ENCODE data around the gene SLC25A15.

Gene SLC25A15

GRCh38 chr13:40792284-40793051 lies 3.1 kb downstream of the SLC25A15 start:
- ATAC-seq (ENCODE audit: low read depth) (no peak), DNase-seq (ENCODE audit: low spot score in 2 of 2) (no peak)
- H3K36me3 Mint-ChIP-seq, result peaks cover 2% of the 10 kb centered on the region
- no peaks in the 10 kb centered on the region for H3K9me3 Mint-ChIP-seq
- H3K4me1 Mint-ChIP-seq, result peaks cover 5% of the 10 kb centered on the region
- peak overlapping the region; percentile 32 for H3K27ac Mint-ChIP-seq
- no peak overlapping the region for H3K4me3 Mint-ChIP-seq
- no peaks in the 10 kb centered on the region for H3K27me3 Mint-ChIP-seq

- ATAC-seq (ENCODE audit: low read depth), result no peak
- no peak for DNase-seq (ENCODE audit: low spot score in 2 of 2)
- H3K4me1 Mint-ChIP-seq, result peaks cover 5% of the 10 kb centered on the region
- peaks cover 2% of the 10 kb centered on the region for H3K36me3 Mint-ChIP-seq
- H3K27ac Mint-ChIP-seq, result no peak overlapping the region
- no peaks in the 10 kb centered on the region for H3K27me3 Mint-ChIP-seq
- H3K9me3 Mint-ChIP-seq, result no peaks in the 10 kb centered on the region
- no peak overlapping the region for H3K4me3 Mint-ChIP-seq
Measured at GRCh38 chr13:40793339-40793738, 3.9 kb downstream of the SLC25A15 start.

GRCh38 chr13:40794414-40795368 lies 5.3 kb downstream of the SLC25A15 start:
- H3K4me3 Mint-ChIP-seq, result no peak overlapping the region
- peaks cover 3% of the 10 kb centered on the region for H3K4me1 Mint-ChIP-seq
- DNase-seq (ENCODE audit: low spot score in 2 of 2) (no peak), ATAC-seq (ENCODE audit: low read depth) (no peak)
- H3K36me3 Mint-ChIP-seq, result peaks cover 6% of the 10 kb centered on the region
- no peaks in the 10 kb centered on the region for H3K9me3 Mint-ChIP-seq
- no peaks in the 10 kb centered on the region for H3K27me3 Mint-ChIP-seq
- H3K27ac Mint-ChIP-seq, result no peak overlapping the region

GRCh38 chr13:40796649-40797048 lies 7.2 kb downstream of the SLC25A15 start:
- Mint-ChIP-seq H3K36me3 (peaks cover 9% of the 10 kb centered on the region), H3K4me1 (peaks cover 3% of the 10 kb centered on the region), H3K27me3 (no peaks in the 10 kb centered on the region), H3K9me3 (no peaks in the 10 kb centered on the region), H3K4me3 (no peak overlapping the region), H3K27ac (no peak overlapping the region)
- DNase-seq (ENCODE audit: low spot score in 2 of 2) (no peak), ATAC-seq (ENCODE audit: low read depth) (no peak)

- H3K27ac Mint-ChIP-seq, result no peak overlapping the region
- ATAC-seq (ENCODE audit: low read depth), result peak; percentile 48
Measured at GRCh38 chr13:40798380-40798779, 9.0 kb downstream of the SLC25A15 start.

GRCh38 chr13:40799508-40799907 lies 10.1 kb downstream of the SLC25A15 start:
- DNase-seq (ENCODE audit: low spot score in 2 of 2) (no peak), ATAC-seq (ENCODE audit: low read depth) (no peak)
- Mint-ChIP-seq H3K27ac (no peak overlapping the region), H3K9me3 (no peaks in the 10 kb centered on the region), H3K4me3 (no peak overlapping the region), H3K4me1 (no peaks in the 10 kb centered on the region), H3K27me3 (no peaks in the 10 kb centered on the region), H3K36me3 (peaks cover 16% of the 10 kb centered on the region)

More at GRCh38 chr13:40798380-40798779, 9.0 kb downstream of the SLC25A15 start:
- Mint-ChIP-seq H3K36me3 (peaks cover 10% of the 10 kb centered on the region), H3K27me3 (no peaks in the 10 kb centered on the region), H3K4me1 (no peaks in the 10 kb centered on the region), H3K9me3 (no peaks in the 10 kb centered on the region), H3K4me3 (peak overlapping the region; percentile 37)
- no peak for DNase-seq (ENCODE audit: low spot score in 2 of 2)

GRCh38 chr13:40800559-40800958 lies 11.1 kb downstream of the SLC25A15 start:
- Mint-ChIP-seq H3K36me3 (peaks cover 14% of the 10 kb centered on the region), H3K4me3 (no peak overlapping the region), H3K9me3 (no peaks in the 10 kb centered on the region), H3K27ac (no peak overlapping the region), H3K4me1 (no peaks in the 10 kb centered on the region), H3K27me3 (no peaks in the 10 kb centered on the region)
- ATAC-seq (ENCODE audit: low read depth) (no peak), DNase-seq (ENCODE audit: low spot score in 2 of 2) (no peak)

GRCh38 chr13:40801255-40802217 lies 12.1 kb downstream of the SLC25A15 start:
- H3K27ac Mint-ChIP-seq, result no peak overlapping the region
- H3K36me3 Mint-ChIP-seq, result peaks cover 17% of the 10 kb centered on the region
- H3K4me3 Mint-ChIP-seq, result no peak overlapping the region
- H3K27me3 Mint-ChIP-seq, result no peaks in the 10 kb centered on the region
- no peaks in the 10 kb centered on the region for H3K9me3 Mint-ChIP-seq
- ATAC-seq (ENCODE audit: low read depth) (no peak), DNase-seq (ENCODE audit: low spot score in 2 of 2) (no peak)
- no peaks in the 10 kb centered on the region for H3K4me1 Mint-ChIP-seq

- H3K4me1 Mint-ChIP-seq, result no peaks in the 10 kb centered on the region
- no peak overlapping the region for H3K4me3 Mint-ChIP-seq
- no peak overlapping the region for H3K27ac Mint-ChIP-seq
- ATAC-seq (ENCODE audit: low read depth) (no peak), DNase-seq (ENCODE audit: low spot score in 2 of 2) (no peak)
- H3K27me3 Mint-ChIP-seq, result no peaks in the 10 kb centered on the region
- no peaks in the 10 kb centered on the region for H3K9me3 Mint-ChIP-seq
- H3K36me3 Mint-ChIP-seq, result peaks cover 25% of the 10 kb centered on the region
Measured at GRCh38 chr13:40803316-40803715, 13.9 kb downstream of the SLC25A15 start.

GRCh38 chr13:40806241-40806640 lies 16.8 kb downstream of the SLC25A15 start:
- no peak overlapping the region for H3K4me3 Mint-ChIP-seq
- DNase-seq (ENCODE audit: low spot score in 2 of 2), result no peak
- ATAC-seq (ENCODE audit: low read depth), result no peak
- H3K27ac Mint-ChIP-seq, result no peak overlapping the region
- no peaks in the 10 kb centered on the region for H3K9me3 Mint-ChIP-seq
- no peaks in the 10 kb centered on the region for H3K27me3 Mint-ChIP-seq
- no peaks in the 10 kb centered on the region for H3K4me1 Mint-ChIP-seq
- peaks cover 24% of the 10 kb centered on the region for H3K36me3 Mint-ChIP-seq

- H3K27me3 Mint-ChIP-seq, result no peaks in the 10 kb centered on the region
- DNase-seq (ENCODE audit: low spot score in 2 of 2) (no peak), ATAC-seq (ENCODE audit: low read depth) (no peak)
- peaks cover 23% of the 10 kb centered on the region for H3K36me3 Mint-ChIP-seq
- H3K4me3 Mint-ChIP-seq, result no peak overlapping the region
- H3K4me1 Mint-ChIP-seq, result peaks cover 6% of the 10 kb centered on the region
- no peak overlapping the region for H3K27ac Mint-ChIP-seq
- no peaks in the 10 kb centered on the region for H3K9me3 Mint-ChIP-seq
Measured at GRCh38 chr13:40809471-40809870, 20.1 kb downstream of the SLC25A15 start.

- H3K27ac Mint-ChIP-seq, result peak overlapping the region; percentile 1
- H3K36me3 Mint-ChIP-seq, result peaks cover 32% of the 10 kb centered on the region
Measured at GRCh38 chr13:40812102-40812501, 22.7 kb downstream of the SLC25A15 start.

GRCh38 chr13:40812724-40813445 lies 23.5 kb downstream of the SLC25A15 start:
- Mint-ChIP-seq H3K36me3 (peaks cover 29% of the 10 kb centered on the region), H3K27me3 (no peaks in the 10 kb centered on the region), H3K4me3 (no peak overlapping the region), H3K9me3 (peaks cover 6% of the 10 kb centered on the region), H3K4me1 (peaks cover 8% of the 10 kb centered on the region), H3K27ac (no peak overlapping the region)
- no peak for ATAC-seq (ENCODE audit: low read depth)
- no peak for DNase-seq (ENCODE audit: low spot score in 2 of 2)

More at GRCh38 chr13:40812102-40812501, 22.7 kb downstream of the SLC25A15 start:
- DNase-seq (ENCODE audit: low spot score in 2 of 2) (no peak), ATAC-seq (ENCODE audit: low read depth) (peak; percentile 42)
- Mint-ChIP-seq H3K9me3 (peaks cover 6% of the 10 kb centered on the region), H3K4me3 (no peak overlapping the region), H3K4me1 (peaks cover 6% of the 10 kb centered on the region), H3K27me3 (no peaks in the 10 kb centered on the region)

All from memory B cell (primary cell).